ENCODE results near the gene ATP2C2.
"Not testable (repeated sequence)": the region's sequence is repeated elsewhere in the genome, so short reads cannot be mapped to it uniquely, and the experiment has no call there.

ATP2C2 gene

DNA sequence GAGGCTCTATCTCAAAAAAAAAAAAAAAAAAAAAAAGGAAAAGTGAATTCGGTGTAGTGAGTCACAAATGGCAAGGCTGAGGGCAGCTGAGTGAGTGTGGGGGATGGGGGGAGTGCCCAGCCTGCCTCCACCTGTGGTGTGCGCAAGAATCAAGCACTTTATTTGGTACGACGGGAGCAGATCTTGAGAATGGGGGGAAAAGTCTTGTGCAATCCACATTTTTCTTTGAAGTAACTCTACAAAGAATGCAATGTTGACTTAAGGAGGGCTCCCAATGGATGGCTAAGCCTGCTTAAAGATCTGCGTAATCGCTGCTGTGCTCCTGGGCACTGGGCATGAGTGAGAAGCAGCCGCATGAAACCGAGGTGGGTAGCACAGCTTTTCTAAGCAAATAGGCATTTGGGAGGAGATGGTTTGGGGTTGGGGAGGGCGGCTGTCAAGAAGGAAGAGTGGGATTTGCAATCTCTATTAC lies 28.2 kb downstream of the ATP2C2 start:
- H4K20me1 ChIP-seq (ENCODE audit: control insufficient read depth, insufficient read depth, low read depth, low read length), result no peaks in the 10 kb centered on the region
- H3K4me2 ChIP-seq (ENCODE audit: low read length), result no peak overlapping the region
- H3K27me3 ChIP-seq (ENCODE audit: control insufficient read depth, low read length), result no peaks in the 10 kb centered on the region
- H3K27ac ChIP-seq (ENCODE audit: low read depth, low read length), result no peak overlapping the region
- H3K36me3 ChIP-seq (ENCODE audit: control insufficient read depth, low read length), result no peaks in the 10 kb centered on the region
- no peak overlapping the region for H3K4me3 ChIP-seq (ENCODE audit: low read length)
- H3K79me2 ChIP-seq (ENCODE audit: control insufficient read depth, low read length), result no peaks in the 10 kb centered on the region
- TF ChIP-seq, protein P1, sequence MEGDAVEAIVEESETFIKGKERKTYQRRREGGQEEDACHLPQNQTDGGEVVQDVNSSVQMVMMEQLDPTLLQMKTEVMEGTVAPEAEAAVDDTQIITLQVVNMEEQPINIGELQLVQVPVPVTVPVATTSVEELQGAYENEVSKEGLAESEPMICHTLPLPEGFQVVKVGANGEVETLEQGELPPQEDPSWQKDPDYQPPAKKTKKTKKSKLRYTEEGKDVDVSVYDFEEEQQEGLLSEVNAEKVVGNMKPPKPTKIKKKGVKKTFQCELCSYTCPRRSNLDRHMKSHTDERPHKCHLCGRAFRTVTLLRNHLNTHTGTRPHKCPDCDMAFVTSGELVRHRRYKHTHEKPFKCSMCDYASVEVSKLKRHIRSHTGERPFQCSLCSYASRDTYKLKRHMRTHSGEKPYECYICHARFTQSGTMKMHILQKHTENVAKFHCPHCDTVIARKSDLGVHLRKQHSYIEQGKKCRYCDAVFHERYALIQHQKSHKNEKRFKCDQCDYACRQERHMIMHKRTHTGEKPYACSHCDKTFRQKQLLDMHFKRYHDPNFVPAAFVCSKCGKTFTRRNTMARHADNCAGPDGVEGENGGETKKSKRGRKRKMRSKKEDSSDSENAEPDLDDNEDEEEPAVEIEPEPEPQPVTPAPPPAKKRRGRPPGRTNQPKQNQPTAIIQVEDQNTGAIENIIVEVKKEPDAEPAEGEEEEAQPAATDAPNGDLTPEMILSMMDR (IDR thresholded peaks at IDR 0.05; ENCODE audit: low read depth, low read length, poor library complexity, severe bottlenecking), result no peak
- no peak for TF ChIP-seq EZH2phosphoT487 (IDR thresholded peaks at IDR 0.05; ENCODE audit: borderline replicate concordance, low read length)
- H3K9me2 ChIP-seq (replicated peaks; ENCODE audit: control insufficient read depth, low read length), result no peaks in the 10 kb centered on the region
- 0 out of 2 replicates have a peak, but pooled peaks cover 3% of the 10 kb centered on the region for H3K9me3 ChIP-seq (ENCODE audit: control insufficient read depth, insufficient read depth, low read length)
- no peaks in the 10 kb centered on the region for H3K4me1 ChIP-seq (ENCODE audit: control insufficient read depth, low read length)
- no peaks in the 10 kb centered on the region for H3F3A ChIP-seq (ENCODE audit: control insufficient read depth, insufficient read depth)

DNA sequence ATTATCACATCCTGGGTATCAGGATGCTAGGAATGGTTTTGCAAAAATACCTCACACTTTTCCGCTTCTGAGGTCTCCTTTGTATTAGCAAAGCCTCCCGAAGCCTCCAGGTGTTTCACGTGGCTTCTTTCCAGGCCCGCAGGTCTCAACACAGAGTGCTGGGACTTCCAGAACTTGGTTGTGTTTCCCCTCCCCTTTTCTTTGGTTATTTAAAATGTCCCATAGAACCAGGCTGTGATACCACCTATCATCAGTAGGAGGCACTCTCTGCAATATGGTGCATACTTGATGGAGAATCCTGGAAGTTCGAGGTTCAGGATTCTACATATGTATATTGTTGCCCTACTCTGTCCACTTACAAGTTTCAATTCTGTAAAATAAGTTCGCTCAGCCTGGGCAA lies 28.8 kb downstream of the ATP2C2 start:
- Histone ChIP-seq H4K20me1 (ENCODE audit: control insufficient read depth, insufficient read depth, low read depth, low read length) (no peaks in the 10 kb centered on the region), H3K4me1 (ENCODE audit: control insufficient read depth, low read length) (no peaks in the 10 kb centered on the region), H3K4me2 (ENCODE audit: low read length) (no peak overlapping the region)

DNA sequence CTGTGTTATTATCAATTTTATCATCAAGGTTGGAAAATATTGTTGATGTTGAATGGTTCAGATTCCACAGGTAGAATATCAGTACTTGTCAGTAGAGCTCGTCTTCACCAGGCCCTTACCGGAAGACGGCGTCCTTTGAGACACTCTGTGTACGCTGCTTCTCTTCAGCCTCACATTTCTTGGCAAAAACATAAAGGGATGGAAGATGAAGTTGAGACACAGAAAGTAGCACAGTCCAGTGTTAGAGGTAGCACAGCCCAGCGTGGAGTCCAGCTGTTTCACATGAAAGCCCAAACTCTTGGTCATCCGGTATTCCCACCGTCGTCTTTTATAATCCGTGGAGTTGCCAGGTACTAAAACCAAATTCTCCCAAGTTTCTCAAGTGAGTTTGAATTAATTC lies 30.4 kb downstream of the ATP2C2 start:
- H3K79me2 ChIP-seq (ENCODE audit: control insufficient read depth, low read length), result no peaks in the 10 kb centered on the region
- no peaks in the 10 kb centered on the region for H3K9me2 ChIP-seq (replicated peaks; ENCODE audit: control insufficient read depth, low read length)
- H4K20me1 ChIP-seq (ENCODE audit: control insufficient read depth, insufficient read depth, low read depth, low read length), result no peaks in the 10 kb centered on the region
- H3K36me3 ChIP-seq (ENCODE audit: control insufficient read depth, low read length), result no peaks in the 10 kb centered on the region
- no peak overlapping the region for H3K4me2 ChIP-seq (ENCODE audit: low read length)
- H3K4me1 ChIP-seq (ENCODE audit: control insufficient read depth, low read length), result no peaks in the 10 kb centered on the region
- H3K4me3 ChIP-seq (ENCODE audit: low read length), result no peak overlapping the region
- no peaks in the 10 kb centered on the region for H3F3A ChIP-seq (ENCODE audit: control insufficient read depth, insufficient read depth)
- no peak overlapping the region for H3K27ac ChIP-seq (ENCODE audit: low read depth, low read length)
- TF ChIP-seq EZH2phosphoT487 (IDR thresholded peaks at IDR 0.05; ENCODE audit: borderline replicate concordance, low read length), result no peak
- TF ChIP-seq, protein P1 (IDR thresholded peaks at IDR 0.05; ENCODE audit: low read depth, low read length, poor library complexity, severe bottlenecking), result no peak
- 0 out of 2 replicates have a peak, but pooled peaks cover 3% of the 10 kb centered on the region for H3K9me3 ChIP-seq (ENCODE audit: control insufficient read depth, insufficient read depth, low read length)
- H3K27me3 ChIP-seq (ENCODE audit: control insufficient read depth, low read length), result peaks cover 6% of the 10 kb centered on the region; the same call in 1 of the 2 replicates

More for the DNA sequence above, 28.8 kb downstream of the ATP2C2 start:
- TF ChIP-seq EZH2phosphoT487 (IDR thresholded peaks at IDR 0.05; ENCODE audit: borderline replicate concordance, low read length), result no peak
- TF ChIP-seq, protein P1 (IDR thresholded peaks at IDR 0.05; ENCODE audit: low read depth, low read length, poor library complexity, severe bottlenecking), result no peak
- no peak overlapping the region for H3K4me3 ChIP-seq (ENCODE audit: low read length)
- H3K36me3 ChIP-seq (ENCODE audit: control insufficient read depth, low read length), result no peaks in the 10 kb centered on the region
- H3K9me2 ChIP-seq (replicated peaks; ENCODE audit: control insufficient read depth, low read length), result no peaks in the 10 kb centered on the region
- no peaks in the 10 kb centered on the region for H3K79me2 ChIP-seq (ENCODE audit: control insufficient read depth, low read length)
- peaks cover under 1% of the 10 kb centered on the region; the same call in 1 of the 2 replicates for H3K27me3 ChIP-seq (ENCODE audit: control insufficient read depth, low read length)
- 0 out of 2 replicates have a peak, but pooled peaks cover 3% of the 10 kb centered on the region for H3K9me3 ChIP-seq (ENCODE audit: control insufficient read depth, insufficient read depth, low read length)
- H3F3A ChIP-seq (ENCODE audit: control insufficient read depth, insufficient read depth), result no peaks in the 10 kb centered on the region
- no peak overlapping the region for H3K27ac ChIP-seq (ENCODE audit: low read depth, low read length)

DNA sequence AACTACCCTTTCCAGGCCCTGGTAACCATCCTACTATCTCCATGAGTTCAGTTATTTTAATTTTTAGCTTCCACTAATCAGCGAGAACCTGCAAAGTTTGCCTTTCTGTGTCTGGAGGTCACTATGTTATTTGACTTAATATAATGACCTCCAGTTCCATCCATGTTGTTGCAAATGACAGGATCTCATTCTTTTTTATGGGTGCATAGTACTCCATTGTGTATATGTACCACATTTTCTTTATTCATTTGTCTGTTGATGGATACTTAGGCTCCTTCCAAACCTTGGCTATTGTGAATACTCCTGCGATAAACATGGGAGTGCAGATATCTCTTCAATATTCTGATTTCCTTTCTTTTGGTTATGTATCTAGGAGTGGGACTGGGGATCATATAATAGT lies 31.6 kb downstream of the ATP2C2 start:
- not testable (repeated sequence) for H3F3A ChIP-seq (ENCODE audit: control insufficient read depth, insufficient read depth); H3K27me3 ChIP-seq (ENCODE audit: control insufficient read depth, low read length); H3K36me3 ChIP-seq (ENCODE audit: control insufficient read depth, low read length); H3K9me2 ChIP-seq (replicated peaks; ENCODE audit: control insufficient read depth, low read length); H3K79me2 ChIP-seq (ENCODE audit: control insufficient read depth, low read length); H3K4me3 ChIP-seq (ENCODE audit: low read length); H3K27ac ChIP-seq (ENCODE audit: low read depth, low read length); H3K4me1 ChIP-seq (ENCODE audit: control insufficient read depth, low read length); H3K4me2 ChIP-seq (ENCODE audit: low read length); H3K9me3 ChIP-seq (ENCODE audit: control insufficient read depth, insufficient read depth, low read length); H4K20me1 ChIP-seq (ENCODE audit: control insufficient read depth, insufficient read depth, low read depth, low read length)

DNA sequence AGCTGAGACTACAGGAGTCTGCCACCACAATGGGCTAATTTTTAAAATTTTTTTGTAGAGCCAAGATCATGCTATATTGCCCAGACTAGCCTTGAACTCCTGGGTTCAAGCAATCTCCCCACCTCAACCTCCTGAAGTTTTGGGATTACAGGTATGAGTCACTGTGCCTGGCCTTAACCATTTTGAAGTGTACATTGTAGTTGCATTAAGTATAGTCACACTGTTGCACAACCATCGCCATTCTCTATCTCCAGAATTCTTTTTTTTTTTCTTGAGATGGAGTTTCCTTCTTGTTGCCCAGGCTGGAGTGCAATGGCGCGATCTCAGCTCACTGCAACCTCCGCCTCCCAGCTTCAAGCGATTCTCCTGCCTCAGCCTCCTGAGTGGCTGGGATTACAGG lies 35.1 kb downstream of the ATP2C2 start:
- H3K79me2 ChIP-seq (ENCODE audit: control insufficient read depth, low read length); H3K27ac ChIP-seq (ENCODE audit: low read depth, low read length); H3K4me2 ChIP-seq (ENCODE audit: low read length); H3K4me3 ChIP-seq (ENCODE audit: low read length); H3K9me2 ChIP-seq (replicated peaks; ENCODE audit: control insufficient read depth, low read length); H3K9me3 ChIP-seq (ENCODE audit: control insufficient read depth, insufficient read depth, low read length); H3K4me1 ChIP-seq (ENCODE audit: control insufficient read depth, low read length); H3F3A ChIP-seq (ENCODE audit: control insufficient read depth, insufficient read depth); H3K27me3 ChIP-seq (ENCODE audit: control insufficient read depth, low read length); H3K36me3 ChIP-seq (ENCODE audit: control insufficient read depth, low read length); H4K20me1 ChIP-seq (ENCODE audit: control insufficient read depth, insufficient read depth, low read depth, low read length): not testable (repeated sequence)
